AG10803 (cell line): ENCODE results near the gene PDILT.

Source experiments
- DNase-seq: peaks from one replicate; pipeline ENCODE4 v3.0.0; 2010; ENCODE audit warnings: low read depth
- H3K4me3 ChIP-seq: 2 replicates; pipeline ENCODE4 v1.5.1; 2011; ENCODE audit warnings: mild to moderate bottlenecking, low read length, control low read depth
- CTCF ChIP-seq: conservative IDR thresholded peaks from 2 replicates; pipeline ENCODE4 v1.5.1; 2011; ENCODE audit warnings: mild to moderate bottlenecking, low read length, control low read depth, inconsistent platforms

Gene PDILT

DNA sequence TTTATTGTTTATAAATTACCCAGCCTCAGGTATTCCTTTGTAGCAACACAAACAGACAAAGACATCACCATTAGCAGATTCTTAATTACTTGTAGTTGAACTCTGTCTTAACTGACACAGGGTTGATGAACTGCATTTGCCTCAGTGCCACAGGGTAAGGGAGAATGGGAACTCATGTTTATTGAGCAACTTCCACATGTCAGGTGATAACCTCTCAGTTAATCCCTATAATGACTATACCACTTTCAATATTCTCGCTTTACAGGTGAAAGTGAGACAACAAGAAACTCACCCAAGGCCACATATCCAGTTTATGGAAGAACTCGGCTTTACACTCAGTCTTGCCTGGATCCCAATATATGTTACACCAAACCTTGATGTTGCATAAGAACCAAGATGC, 8.6 kb downstream of the PDILT start:
- H3K4me3 ChIP-seq, result no peak overlapping the region
- no peak for TF ChIP-seq CTCF
- DNase-seq, result no peak

GRCh38 chr16:20393801-20394577, 10.5 kb downstream of the PDILT start:
- no peak for DNase-seq

DNA sequence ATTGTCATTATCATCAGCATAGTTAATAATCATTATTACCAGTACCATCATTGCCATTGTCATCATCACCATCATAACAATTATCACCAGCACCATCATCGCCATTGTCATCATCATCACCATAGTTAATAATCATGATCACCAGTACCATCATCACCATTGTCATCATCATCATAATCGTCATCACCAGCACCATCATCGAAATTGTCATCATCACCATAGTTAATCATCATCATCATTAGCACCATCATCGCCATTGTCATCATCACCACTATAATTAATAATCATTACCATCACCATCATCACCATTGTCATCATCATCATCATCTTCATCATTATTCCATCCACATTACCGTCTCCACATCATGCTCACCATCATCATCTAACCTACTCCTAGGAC, 13.5 kb downstream of the PDILT start:
- no peak overlapping the region for H3K4me3 ChIP-seq
- no peak for TF ChIP-seq CTCF
- DNase-seq, result no peak

More at GRCh38 chr16:20393801-20394577, 10.5 kb downstream of the PDILT start:
- H3K4me3 ChIP-seq, result no peak overlapping the region
- TF ChIP-seq CTCF, result no peak

- no peak for TF ChIP-seq CTCF
- no peak overlapping the region for H3K4me3 ChIP-seq
- DNase-seq, result no peak
These were observed 15.7 kb downstream of the PDILT start for GRCh38 chr16:20388854-20389253.

- H3K4me3 ChIP-seq, result no peak overlapping the region
- no peak for TF ChIP-seq CTCF
These were observed 16.6 kb downstream of the PDILT start for GRCh38 chr16:20387978-20388377.

DNA sequence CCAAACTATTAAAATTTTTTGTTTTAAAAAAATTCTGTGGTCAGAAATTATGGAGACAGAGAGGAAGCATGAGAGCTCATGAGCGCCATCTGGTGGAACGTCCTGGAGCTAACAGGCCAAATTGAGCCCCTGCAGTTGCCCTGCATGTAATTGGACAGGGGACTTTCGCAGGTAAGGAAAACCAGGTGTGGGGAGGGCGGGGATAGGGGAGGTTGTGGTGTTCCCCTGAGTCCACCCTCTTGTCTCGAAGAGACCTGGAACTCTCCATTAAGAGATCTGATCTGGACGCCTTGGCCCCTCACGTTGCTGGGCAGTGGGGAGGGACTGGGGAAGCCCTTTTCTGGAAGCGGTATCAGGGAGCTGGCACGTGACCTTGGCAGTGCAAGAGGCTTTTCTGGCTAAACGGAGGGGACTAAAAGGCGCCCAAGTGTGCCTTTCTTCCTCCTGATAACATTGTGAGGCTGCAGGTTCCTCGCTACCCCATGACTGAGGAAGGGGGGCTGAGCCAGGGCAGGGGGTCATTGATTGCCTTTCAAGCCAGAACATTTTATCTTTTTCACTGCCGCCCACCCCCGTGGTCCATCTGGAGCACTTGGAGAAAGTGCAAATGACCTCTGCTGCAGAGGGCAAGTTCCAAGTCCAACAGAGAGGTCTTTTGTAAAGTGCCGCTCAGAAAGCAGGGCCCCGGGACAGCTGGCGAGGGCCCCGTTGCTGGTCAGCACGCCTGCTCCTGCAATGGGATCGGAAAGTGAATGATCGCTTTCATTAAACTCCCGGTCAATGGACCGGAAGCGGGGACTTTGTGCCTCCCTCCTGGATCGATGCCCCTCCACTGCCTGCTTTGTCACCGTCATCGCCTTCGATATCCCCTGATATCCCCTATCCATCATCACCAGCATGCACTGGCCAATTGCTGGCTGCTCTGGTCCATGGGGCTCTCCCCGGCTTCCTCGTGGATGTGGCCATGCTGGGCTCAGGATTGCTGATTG, 18.4 kb downstream of the PDILT start:
- no peak overlapping the region for H3K4me3 ChIP-seq
- DNase-seq, result peak; percentile 34
- peak; percentile 90 for TF ChIP-seq CTCF

More at GRCh38 chr16:20387978-20388377, 16.6 kb downstream of the PDILT start:
- DNase-seq, result no peak
